HT1080 (cell line): ENCODE data around the gene ZMYND19. TPM values are rescaled to one million over a fixed set of nuclear protein-coding genes. Genes with fewer than 3 reads are reported as not detected.
A peak's percentile ranks its signal among the peaks of the same experiment; 100 is the strongest.
"Not testable (repeated sequence)": the region's sequence is repeated elsewhere in the genome, so short reads cannot be mapped to it uniquely, and the experiment has no call there.

ENCODE experiments used
- DNase-seq: peaks from one replicate; pipeline ENCODE4 v3.0.0-alpha.2; 2015; ENCODE audit warnings: low read depth
- polyA plus RNA-seq, 2 experiments: library from polyadenylated mRNA; depleted of rRNA; stranded (reverse); fragments of >200 nt; gene quantifications; 2 replicates each; pipeline ENCODE4 v1.2.3, GENCODE V29; 2015
- total RNA-seq: library from RNA; depleted of rRNA; stranded (reverse); fragments of >200 nt; shearing (Covaris generic); gene quantifications from 2 replicates; pipeline ENCODE4 v1.2.3, GENCODE V29; 2014; rRNA removed

ZMYND19 gene
- 44.0 and 46.8 TPM in 2 replicates for total RNA-seq
- 26.3 and 35.8 TPM in 2 replicates for polyA plus RNA-seq (2015; cell fraction: cytosol; rRNA removed)
- 40.9 and 44.5 TPM in 2 replicates for polyA plus RNA-seq (2015; cell fraction: nucleus; rRNA removed)

DNA sequence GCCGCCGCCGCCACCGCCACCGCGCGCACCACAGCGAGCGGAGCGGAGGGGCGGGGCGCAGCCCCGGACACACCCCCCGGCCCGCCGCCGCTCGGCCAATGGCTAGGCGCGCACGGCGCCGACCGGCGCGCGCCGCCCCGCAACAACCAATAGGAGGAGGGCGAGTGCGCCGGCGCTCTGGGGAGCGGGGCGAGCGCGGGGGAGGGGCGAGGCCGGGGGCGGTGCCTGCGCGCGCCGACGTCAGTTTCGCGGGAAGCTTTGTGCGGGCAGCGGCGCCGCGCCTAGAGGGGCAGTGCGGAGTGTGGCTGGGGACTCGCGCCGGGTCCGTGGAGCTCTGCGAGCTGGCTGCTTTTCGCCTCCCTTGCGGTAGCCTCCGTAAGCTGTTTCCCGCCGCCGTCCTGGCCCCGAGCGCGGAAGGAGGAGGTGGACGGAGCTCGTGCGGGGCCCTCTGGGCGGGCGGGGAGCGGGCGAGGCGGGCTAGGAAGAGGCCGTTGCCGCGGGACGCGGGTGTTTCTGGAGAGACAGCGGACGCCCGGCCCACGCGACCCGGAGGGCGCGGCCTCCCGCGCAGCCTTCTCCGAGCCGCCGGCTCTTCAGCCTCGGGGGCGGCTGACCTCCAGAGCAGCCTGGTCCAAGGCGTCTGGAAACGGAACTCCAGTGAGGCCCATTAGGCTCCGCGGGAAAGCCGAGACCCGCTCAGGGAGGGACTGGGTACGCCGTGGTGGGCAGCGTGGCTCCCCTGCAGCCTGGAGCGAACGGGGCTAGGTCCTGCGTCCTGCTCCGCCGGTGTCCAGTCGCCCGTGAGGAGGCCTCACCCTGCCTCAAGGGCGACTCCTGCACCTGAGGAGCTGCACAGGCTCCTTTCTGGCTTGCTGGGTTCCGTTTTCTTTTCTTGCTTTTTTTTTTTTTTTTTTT lies at the start of gene ZMYND19:
Gene ZMYND19 (minus strand): TSS at position 44 of the 915 bp plus-strand sequence. CDS start 249 bp downstream, outside the sequence.
- DNase-seq = peak; percentile 58

DNA sequence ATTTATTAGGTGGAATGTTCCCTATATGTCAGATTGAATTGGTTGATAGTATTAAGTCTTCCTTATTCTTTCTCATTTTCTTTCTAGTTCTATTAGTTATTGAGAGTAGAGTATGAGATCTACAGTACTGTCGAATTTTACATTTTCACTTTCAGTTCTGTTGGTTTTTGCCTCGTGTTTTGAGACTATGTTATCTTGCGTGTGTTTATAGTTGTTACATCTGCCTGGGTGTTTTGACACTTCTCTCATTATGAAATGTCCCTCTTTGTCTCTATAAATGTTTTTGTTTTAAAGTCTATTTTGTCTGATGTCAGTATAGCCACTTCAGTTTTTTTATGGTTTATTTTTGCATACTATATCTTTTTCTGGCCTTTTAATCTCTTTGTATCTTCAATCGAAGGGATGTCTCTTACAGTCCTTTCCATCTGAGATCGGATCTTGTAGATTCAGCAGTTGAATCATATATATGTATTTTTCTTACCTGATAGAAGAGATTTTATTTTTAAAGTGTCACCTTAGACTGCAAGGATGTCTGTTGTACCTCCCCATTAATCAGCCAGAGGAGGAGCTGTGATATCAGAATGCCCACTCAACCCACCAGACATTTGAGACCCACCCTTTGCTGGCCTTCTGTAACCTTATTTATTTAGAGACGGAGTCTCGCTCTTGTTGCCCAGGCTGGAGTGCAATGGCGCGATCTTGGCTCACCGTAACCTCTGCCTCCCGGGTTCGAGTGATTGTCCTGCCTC lies 49.2 kb upstream of the ZMYND19 start:
- no peak for DNase-seq

DNA sequence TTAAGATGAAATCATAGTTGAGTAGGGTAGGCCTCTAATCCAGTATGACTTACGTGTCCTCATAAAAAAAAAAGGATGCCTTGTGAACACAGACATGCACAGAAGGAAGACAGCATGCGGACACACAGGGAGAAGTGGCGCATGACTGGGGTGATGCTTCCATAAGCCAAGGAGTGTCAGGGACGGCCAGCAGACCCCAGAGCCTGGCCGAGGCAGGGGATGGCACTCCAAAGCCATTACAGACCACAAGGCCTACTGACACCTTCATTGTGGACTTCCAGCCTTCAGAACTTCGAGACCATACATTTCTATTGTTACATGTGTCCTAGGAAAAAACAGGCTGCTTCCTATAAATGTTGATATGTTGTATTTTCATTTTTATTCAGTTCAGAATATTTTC lies 48.4 kb upstream of the ZMYND19 start:
- no peak for DNase-seq

DNA sequence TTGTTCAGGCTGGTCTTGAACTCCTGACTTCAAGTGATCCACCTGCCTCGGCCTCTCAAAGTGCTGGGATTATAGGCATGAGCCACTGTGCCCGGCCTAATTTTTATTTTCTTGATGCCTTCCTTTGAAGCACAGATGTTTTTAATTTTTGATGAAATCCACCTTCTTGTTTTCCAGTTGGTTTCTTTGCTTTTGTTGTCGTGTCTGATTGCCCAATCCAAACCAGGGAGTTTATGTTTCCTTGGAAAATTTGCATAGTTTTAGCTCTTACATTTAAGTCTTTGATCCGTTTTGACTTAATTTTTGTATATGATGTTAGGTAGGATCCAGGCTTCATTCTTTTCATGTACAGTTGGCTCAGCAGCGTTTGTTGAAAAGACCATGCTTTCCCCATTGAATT lies 43.7 kb upstream of the ZMYND19 start:
- DNase-seq = no peak

- no peak for DNase-seq
Measured at GRCh38 chr9:137632230-137633161, 42.2 kb upstream of the ZMYND19 start.

DNA sequence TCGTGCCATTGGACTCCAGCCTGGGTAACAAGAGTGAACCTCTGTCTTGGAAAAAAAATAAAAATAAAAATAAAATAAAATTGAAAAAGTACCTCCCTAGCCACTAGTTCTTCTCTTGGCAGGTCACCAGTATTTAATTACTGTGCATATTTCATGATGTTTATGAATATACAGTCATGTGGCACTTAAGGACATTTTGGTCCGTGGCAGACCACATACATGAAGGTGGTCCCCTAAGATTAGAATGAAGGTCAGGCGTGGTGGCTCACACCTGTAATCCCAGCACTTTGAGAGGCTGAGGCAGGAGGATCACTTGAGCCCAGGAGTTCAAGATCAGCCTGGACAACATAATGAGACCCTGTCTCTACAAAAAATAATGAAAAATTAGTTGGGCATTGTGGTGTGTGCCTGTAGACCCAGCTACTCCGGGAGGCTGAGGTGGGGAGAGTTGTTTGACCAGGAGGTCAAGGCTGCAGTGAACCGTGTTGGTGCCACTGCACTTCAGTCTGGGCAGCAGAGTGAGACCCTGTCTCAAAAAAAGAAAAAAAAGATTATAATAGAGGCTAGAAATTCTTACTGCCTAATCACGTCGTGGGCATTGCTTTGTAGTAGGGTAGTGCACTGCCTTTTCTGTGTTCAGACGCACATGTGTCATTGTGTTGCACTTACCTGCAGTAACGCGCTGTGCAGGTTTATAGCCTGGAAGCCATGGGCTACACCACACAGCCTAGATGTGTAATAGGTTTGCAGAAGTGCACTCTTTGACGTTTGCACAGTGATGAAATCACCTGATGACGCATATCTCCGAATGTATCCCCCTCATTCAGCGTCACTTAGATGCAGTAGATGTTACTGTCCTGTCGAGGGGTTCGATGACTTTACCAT lies 41.3 kb upstream of the ZMYND19 start:
- no peak for DNase-seq

DNA sequence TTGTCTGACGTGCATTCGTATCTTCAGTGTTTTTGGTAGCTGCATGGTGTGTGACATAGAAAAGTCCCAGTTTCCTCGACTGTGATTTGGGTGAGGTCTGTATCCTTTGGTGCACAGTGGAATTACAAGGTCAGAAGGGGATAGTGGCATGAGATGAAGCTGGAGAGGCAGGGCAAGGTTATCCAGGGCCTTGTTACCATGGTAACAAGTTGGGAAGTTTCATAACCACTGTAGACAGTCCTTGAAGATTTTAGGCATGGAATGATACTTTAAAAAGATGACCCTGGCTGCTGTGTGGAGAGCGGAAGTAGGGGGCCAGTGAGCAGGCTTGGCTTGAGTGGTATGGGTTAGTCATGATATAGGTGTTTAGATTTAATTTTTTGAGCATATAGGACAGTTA lies 40.4 kb upstream of the ZMYND19 start:
- no peak for DNase-seq

DNA sequence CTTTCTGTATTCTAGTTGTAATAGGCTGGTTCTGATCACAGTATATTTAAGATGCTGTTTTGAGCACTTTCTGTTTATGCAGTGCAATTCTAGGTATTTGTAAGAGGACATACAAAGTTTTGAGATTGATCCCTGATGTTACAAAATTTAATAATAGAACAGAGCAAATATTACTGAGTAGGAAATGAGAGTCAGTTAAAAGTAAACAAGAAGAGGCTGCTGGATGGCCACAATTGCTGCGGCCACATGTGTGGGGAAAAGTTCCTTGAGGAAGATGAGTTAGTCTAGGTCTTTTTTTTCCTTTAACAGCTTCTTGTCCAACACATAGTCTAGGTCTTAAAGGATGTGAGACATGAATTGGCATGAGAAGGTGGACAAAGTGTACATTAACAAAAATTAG lies 39.8 kb upstream of the ZMYND19 start:
- DNase-seq = no peak

GRCh38 chr9:137627406-137627805 lies 37.1 kb upstream of the ZMYND19 start:
- not testable (repeated sequence) for DNase-seq

DNA sequence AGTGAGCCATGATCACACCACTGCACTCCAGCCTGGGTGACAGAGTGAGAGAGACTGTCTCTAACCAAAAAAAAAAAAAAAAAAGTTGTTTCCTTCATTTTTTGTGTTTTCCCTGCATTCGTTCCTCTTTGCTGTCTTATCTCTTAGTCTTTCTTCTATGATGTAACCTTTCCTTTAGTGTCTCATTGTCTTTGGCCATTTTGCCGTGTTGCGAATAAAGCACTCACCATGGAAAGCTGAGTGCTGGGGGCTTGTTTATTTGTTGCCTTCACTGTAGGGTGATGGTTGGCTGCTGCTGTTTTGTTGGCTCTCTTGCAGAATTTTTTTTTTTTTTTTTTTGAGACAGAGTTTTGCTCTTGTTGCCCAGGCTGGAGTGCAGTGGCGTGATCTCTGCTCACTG lies 36.2 kb upstream of the ZMYND19 start:
- DNase-seq = no peak

GRCh38 chr9:137622211-137622610 lies 31.9 kb upstream of the ZMYND19 start:
- DNase-seq = not testable (repeated sequence)

DNA sequence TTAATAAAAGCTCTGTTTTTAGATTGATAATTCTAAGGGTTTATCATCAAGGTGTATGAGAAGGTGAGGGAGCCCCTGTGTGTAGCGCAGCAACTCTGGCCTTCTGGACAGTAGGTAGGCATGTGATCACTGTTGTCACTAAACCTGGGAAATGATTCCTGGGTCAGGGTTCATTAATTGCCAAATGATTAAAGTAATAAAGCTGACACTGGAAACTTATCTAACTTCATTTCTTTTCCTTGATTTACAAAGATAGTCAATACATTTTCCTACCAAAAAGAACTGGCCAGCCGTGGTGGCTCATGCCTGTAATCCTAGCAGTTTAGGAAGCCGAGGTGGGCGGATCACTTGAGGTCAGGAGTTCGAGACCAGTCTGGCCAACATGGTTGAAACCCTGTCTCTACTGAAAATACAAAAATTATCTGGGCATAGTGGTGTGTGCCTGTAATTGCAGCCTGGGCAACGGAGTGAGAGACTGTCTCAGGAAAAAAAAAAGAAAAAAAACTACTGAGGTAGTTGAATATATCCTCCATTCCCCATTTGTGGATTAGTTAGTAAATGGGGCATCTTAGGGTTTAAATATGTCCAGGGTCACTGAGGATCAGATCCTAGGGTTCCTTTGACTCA lies 30.9 kb upstream of the ZMYND19 start:
- peak; percentile 44 for DNase-seq

GRCh38 chr9:137620581-137620980 lies 30.3 kb upstream of the ZMYND19 start:
- DNase-seq = no peak

DNA sequence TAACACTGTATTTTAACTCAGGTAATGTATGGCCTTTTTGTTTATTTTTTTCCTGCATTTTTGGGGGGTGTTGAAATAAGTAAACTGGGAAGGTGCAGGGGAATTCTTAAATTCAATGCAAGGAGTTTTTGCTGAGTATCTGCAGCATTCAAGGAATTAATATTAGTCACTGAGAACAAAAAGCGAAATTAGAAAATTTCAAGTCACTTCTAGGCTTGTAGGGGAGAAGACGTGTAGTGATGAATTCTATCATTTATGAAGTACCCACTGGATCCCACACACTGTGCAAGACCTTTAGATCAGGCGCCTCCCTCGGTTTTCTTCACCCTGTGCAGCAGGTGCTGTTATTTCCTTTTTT lies 29.7 kb upstream of the ZMYND19 start:
- DNase-seq = no peak

- DNase-seq = peak; percentile 39
Measured at GRCh38 chr9:137619240-137620047, 29.1 kb upstream of the ZMYND19 start.

GRCh38 chr9:137618105-137619067 lies 28.1 kb upstream of the ZMYND19 start, which contains the start of gene EHMT1:
Gene EHMT1, plus strand, starts transcription at chr9:137619005. Its CDS starts 24 bp downstream, at chr9:137619029.
- DNase-seq = peak; percentile 68

DNA sequence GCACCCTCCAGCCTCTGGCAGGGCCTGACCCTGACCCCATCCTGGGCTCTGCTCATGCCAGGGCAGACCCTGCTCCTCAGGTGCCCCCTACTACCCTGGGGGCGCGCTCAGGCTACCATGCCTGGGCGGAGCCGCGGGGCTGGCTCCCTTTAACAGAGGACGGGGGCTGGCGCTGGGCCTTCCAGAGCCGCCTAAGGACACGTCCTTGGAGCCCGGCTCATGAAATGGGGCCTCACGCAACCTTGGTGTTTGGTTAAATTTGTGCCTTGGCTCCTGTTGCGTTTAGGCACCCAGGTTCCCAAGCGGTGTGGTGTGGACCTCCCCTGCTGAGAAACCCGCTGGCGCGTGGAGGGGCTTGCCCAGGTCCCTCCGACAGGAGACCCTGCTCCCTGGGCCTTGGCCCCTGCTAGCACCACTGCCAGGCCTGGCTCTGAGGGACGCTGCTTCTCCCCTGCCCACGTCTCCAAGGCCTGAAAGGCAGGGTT lies 25.1 kb upstream of the ZMYND19 start:
- DNase-seq = no peak
